ENCODE measurements around the gene PPP1R8.

Gene PPP1R8

DNA sequence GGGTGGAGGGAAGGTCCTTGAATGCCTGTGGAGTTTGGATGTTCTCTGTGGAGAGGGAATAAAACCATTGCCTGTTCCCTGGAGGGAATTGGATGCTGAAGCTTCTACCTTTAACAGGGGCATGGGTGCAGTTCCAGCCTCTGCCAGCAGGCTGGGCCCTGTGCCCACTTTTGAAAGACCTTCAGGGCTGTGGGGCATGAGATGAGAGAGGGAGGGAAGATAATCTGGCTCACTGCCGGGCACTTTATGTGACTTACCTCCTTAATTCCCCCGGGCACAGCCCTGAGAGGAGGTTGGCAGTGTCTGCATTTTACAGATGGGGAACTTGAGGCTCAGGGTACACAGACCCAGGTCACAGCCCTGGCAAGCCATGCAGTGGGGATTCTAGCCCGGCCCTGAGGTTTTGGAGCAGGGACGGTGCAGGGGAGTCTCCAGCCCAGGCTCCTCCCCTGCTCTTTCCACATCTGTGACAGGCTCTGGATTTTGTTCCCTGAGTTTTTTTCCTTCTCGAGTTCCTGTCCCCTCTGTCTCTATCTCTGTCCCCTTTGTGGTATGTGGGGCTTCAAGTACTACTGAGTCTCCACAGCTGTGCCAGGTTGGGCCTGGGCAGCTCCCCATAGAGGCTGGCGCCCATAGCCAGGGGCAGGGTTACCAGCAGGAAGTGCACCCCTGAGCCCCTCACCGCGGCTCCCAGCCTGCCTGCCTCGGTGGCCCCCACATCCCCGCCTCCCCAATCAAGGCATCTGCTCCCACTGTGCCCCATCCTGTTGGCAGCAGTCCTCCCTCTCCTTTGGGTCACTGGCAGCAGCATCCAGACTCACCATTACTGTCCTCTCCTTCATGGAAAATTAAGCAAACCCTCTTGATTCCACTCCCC, 27.7 kb downstream of the PPP1R8 start:
- no peak overlapping the region for H3K4me3 ChIP-seq (ENCODE audit: low read depth, low read length)
- TF ChIP-seq, protein P1, sequence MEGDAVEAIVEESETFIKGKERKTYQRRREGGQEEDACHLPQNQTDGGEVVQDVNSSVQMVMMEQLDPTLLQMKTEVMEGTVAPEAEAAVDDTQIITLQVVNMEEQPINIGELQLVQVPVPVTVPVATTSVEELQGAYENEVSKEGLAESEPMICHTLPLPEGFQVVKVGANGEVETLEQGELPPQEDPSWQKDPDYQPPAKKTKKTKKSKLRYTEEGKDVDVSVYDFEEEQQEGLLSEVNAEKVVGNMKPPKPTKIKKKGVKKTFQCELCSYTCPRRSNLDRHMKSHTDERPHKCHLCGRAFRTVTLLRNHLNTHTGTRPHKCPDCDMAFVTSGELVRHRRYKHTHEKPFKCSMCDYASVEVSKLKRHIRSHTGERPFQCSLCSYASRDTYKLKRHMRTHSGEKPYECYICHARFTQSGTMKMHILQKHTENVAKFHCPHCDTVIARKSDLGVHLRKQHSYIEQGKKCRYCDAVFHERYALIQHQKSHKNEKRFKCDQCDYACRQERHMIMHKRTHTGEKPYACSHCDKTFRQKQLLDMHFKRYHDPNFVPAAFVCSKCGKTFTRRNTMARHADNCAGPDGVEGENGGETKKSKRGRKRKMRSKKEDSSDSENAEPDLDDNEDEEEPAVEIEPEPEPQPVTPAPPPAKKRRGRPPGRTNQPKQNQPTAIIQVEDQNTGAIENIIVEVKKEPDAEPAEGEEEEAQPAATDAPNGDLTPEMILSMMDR (IDR thresholded peaks at IDR 0.05; ENCODE audit: control insufficient read depth, extremely low read depth, insufficient read depth), result peak; percentile 91
- peak; percentile 70 for DNase-seq (ENCODE audit: low read depth)

GRCh38 chr1:27858949-27859576, 28.5 kb downstream of the PPP1R8 start:
- no peak overlapping the region for H3K4me3 ChIP-seq (ENCODE audit: low read depth, low read length)
- no peak for DNase-seq (ENCODE audit: low read depth)
- TF ChIP-seq, protein P1 (IDR thresholded peaks at IDR 0.05; ENCODE audit: control insufficient read depth, extremely low read depth, insufficient read depth), result no peak

DNA sequence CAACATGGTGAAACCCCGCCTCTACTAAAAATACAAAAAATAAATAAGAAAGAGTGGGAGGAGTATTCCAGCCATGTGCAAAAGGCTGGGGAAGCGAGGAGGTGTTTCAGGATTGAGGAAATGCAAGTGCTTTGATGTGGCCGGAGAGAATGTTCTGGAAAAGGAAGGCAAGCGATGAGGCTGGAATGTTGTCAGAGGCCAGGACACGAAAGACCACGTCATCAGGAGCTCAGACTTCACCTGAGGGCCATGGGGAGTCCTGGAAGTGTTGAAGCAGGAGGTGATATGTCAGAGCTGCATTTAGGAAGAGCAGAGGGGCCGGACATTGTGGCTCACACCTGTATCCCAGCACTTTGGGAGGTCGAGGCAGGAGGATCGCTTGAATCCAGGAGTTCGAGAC, 30.9 kb downstream of the PPP1R8 start:
- no peak overlapping the region for H3K4me3 ChIP-seq (ENCODE audit: low read depth, low read length)
- no peak for DNase-seq (ENCODE audit: low read depth)
- TF ChIP-seq, protein P1 (IDR thresholded peaks at IDR 0.05; ENCODE audit: control insufficient read depth, extremely low read depth, insufficient read depth), result no peak

- no peak for DNase-seq (ENCODE audit: low read depth)
- TF ChIP-seq, protein P1 (IDR thresholded peaks at IDR 0.05; ENCODE audit: control insufficient read depth, extremely low read depth, insufficient read depth), result no peak
- no peak overlapping the region for H3K4me3 ChIP-seq (ENCODE audit: low read depth, low read length)
Measured at GRCh38 chr1:27862004-27862403, 31.4 kb downstream of the PPP1R8 start.

GRCh38 chr1:27862671-27863537, 32.3 kb downstream of the PPP1R8 start:
- no peak for DNase-seq (ENCODE audit: low read depth)
- H3K4me3 ChIP-seq (ENCODE audit: low read depth, low read length), result no peak overlapping the region
- TF ChIP-seq, protein P1 (IDR thresholded peaks at IDR 0.05; ENCODE audit: control insufficient read depth, extremely low read depth, insufficient read depth), result no peak

GRCh38 chr1:27863538-27863915, 32.9 kb downstream of the PPP1R8 start:
- TF ChIP-seq, protein P1 (IDR thresholded peaks at IDR 0.05; ENCODE audit: control insufficient read depth, extremely low read depth, insufficient read depth), result no peak
- no peak overlapping the region for H3K4me3 ChIP-seq (ENCODE audit: low read depth, low read length)
- no peak for DNase-seq (ENCODE audit: low read depth)
